MV-4-11 (cell line): ENCODE data around the gene HS1BP3.

Experiments used
- DNase-seq: peaks from one replicate; lab custom pipeline; 2025; lab: John Stamatoyannopoulos, UW

Gene HS1BP3

GRCh38 chr2:20584399-20585358 lies 66.2 kb downstream of the HS1BP3 start:
- DNase-seq, result no peak

- DNase-seq, result no peak
These were observed 66.9 kb downstream of the HS1BP3 start for GRCh38 chr2:20584045-20584398.

- no peak for DNase-seq
These were observed 67.4 kb downstream of the HS1BP3 start for GRCh38 chr2:20583425-20583881.

- DNase-seq, result no peak
These were observed 68.2 kb downstream of the HS1BP3 start for GRCh38 chr2:20582600-20583221.

- no peak for DNase-seq
These were observed 70.0 kb downstream of the HS1BP3 start for GRCh38 chr2:20580690-20581437.

GRCh38 chr2:20579866-20580265 lies 71.0 kb downstream of the HS1BP3 start:
- peak; percentile 21 for DNase-seq

GRCh38 chr2:20578895-20579825 lies 71.7 kb downstream of the HS1BP3 start:
- DNase-seq, result peak; percentile 43

- DNase-seq, result no peak
These were observed 72.5 kb downstream of the HS1BP3 start for GRCh38 chr2:20578266-20578894.

- no peak for DNase-seq
These were observed 73.2 kb downstream of the HS1BP3 start for GRCh38 chr2:20577495-20578235.

GRCh38 chr2:20576598-20577115 lies 74.2 kb downstream of the HS1BP3 start:
- DNase-seq, result peak; percentile 75

GRCh38 chr2:20575935-20576597 lies 74.8 kb downstream of the HS1BP3 start:
- DNase-seq, result no peak

- no peak for DNase-seq
These were observed 75.5 kb downstream of the HS1BP3 start for GRCh38 chr2:20575414-20575813.

- DNase-seq, result no peak
These were observed 76.0 kb downstream of the HS1BP3 start for GRCh38 chr2:20574930-20575329.

- DNase-seq, result no peak
These were observed 76.4 kb downstream of the HS1BP3 start for GRCh38 chr2:20574423-20574911.

- no peak for DNase-seq
These were observed 77.1 kb downstream of the HS1BP3 start for GRCh38 chr2:20573620-20574422.

GRCh38 chr2:20572221-20572620 lies 78.7 kb downstream of the HS1BP3 start:
- no peak for DNase-seq

- DNase-seq, result no peak
These were observed 79.2 kb downstream of the HS1BP3 start for GRCh38 chr2:20571644-20572215.

GRCh38 chr2:20571231-20571630 lies 79.7 kb downstream of the HS1BP3 start:
- DNase-seq, result no peak
